Kidney (tissue), 14 donors: ENCODE results near the gene ZNF93. TPM values are rescaled to one million over a fixed set of nuclear protein-coding genes. Genes with fewer than 3 reads are reported as not detected.
"Not testable (repeated sequence)": the region's sequence is repeated elsewhere in the genome, so short reads cannot be mapped to it uniquely, and the experiment has no call there.

ENCODE experiments used
- DNase-seq, 5 donors: peaks; one replicate each; pipeline ENCODE4 v3.0.0-alpha.2; 2013 to 2020
- FAIRE-seq: peaks from 2 replicates; lab custom pipeline; 2012; peaks lifted over from hg19 to GRCh38; lab: Jason Lieb, UNC
- H3K27ac ChIP-seq, 2 donors: one replicate each; pipeline ENCODE4 v1.7.0; 2013; ENCODE audit warnings: low read depth in 2 of 2, low read length in 2 of 2, inconsistent platforms in 1 of 2
- H3K27me3 ChIP-seq: one replicate; pipeline ENCODE4 v1.7.1; 2013; ENCODE audit warnings: low read length, inconsistent platforms; ENCODE audit not compliant: control insufficient read depth, insufficient read depth
- H3K36me3 ChIP-seq, 3 donors: one replicate each; pipeline versions ENCODE4 v1.7.0 to v1.7.1; 2013; ENCODE audit warnings: low read length in 3 of 3, control low read depth in 1 of 3, inconsistent platforms in 1 of 3; ENCODE audit not compliant: insufficient read depth in 3 of 3, control insufficient read depth in 2 of 3
- H3K4me1 ChIP-seq, 3 donors: one replicate each; pipeline versions ENCODE4 v1.7.0 to v1.7.1; 2013; ENCODE audit warnings: low read length in 3 of 3, inconsistent platforms in 1 of 3, low read depth in 1 of 3; ENCODE audit not compliant: control insufficient read depth in 2 of 3, insufficient read depth in 2 of 3
- H3K4me3 ChIP-seq, 3 donors: one replicate each; pipeline versions ENCODE4 v1.7.0 to v1.8.1; 2013; ENCODE audit warnings: low read length in 3 of 3, control low read depth in 1 of 3, inconsistent platforms in 1 of 3
- H3K9ac ChIP-seq, 3 donors: one replicate each; pipeline versions ENCODE4 v1.7.0 to v1.7.1; 2013; ENCODE audit warnings: low read length in 3 of 3, control low read depth in 1 of 3, inconsistent platforms in 1 of 3
- H3K9me3 ChIP-seq, 3 donors: one replicate each; pipeline versions ENCODE4 v1.7.0 to v1.7.1; 2013; ENCODE audit warnings: low read length in 3 of 3, control low read depth in 1 of 3, inconsistent platforms in 1 of 3; ENCODE audit not compliant: control insufficient read depth in 2 of 3, insufficient read depth in 1 of 3
- CTCF ChIP-seq: IDR thresholded peaks from 3 replicates; pipeline ENCODE4 v1.5.1; 2012; ENCODE audit warnings: mild to moderate bottlenecking, moderate library complexity, borderline replicate concordance; ENCODE audit not compliant: insufficient read depth; ENCODE audit errors: extremely low read depth
- intact Hi-C: fragments of 100-400 bp; cut with DNase I; formaldehyde crosslinking; loops from one replicate; pipeline ENCODE4 v1.11.1; 2022
- polyA plus RNA-seq: library from polyadenylated mRNA; stranded (reverse); fragments of 350-450 nt; fragmentation: Illumina TruSeq; extraction: RNeasy Lipid Tissue Mini Kit (QIAGEN cat#74804); gene quantifications from one replicate; pipeline ENCODE4 v1.2.3, GENCODE V29; 2014; ENCODE audit warnings: low read depth, low replicate concordance; ENCODE audit not compliant: insufficient read depth
- total RNA-seq: library from RNA; stranded (reverse); fragmentation: NEBNext Ultra II Directional; extraction: Animal tissue kit (Norgen Biotek cat#: 25700); gene quantifications from one replicate; pipeline ENCODE4 v1.2.1, GENCODE V29; 2021
- donor health status: control.
- donor health status: control.
- donor health status: control.
- donor health status: control.
- donor health status: control.
- donor health status: DM: yes; HTN: yes; CAD: no.
- donor health status: Normal renal cell carcinoma (clear cell type).

The ZNF93 gene
- total and polyA plus RNA-seq, 2 donors from 2014 or later: 1.9 to 4.5 TPM

- TF ChIP-seq CTCF: no peak
- H3K27ac ChIP-seq: no peak overlapping the region
- no peaks in the 10 kb centered on the region for H3K36me3 ChIP-seq
- H3K4me1 ChIP-seq: peaks cover 0 to 2% (median 0%) of the 10 kb centered on the region in 3 donors
- H3K9ac ChIP-seq: peak overlapping the region in 2 of 3 donors; percentile 4 to 53
- peak overlapping the region; percentile 63 to 73 (median 71) for H3K4me3 ChIP-seq
- H3K27me3 ChIP-seq: no peaks in the 10 kb centered on the region
- FAIRE-seq (no peak), DNase-seq (peak in 4 of 5 donors; percentile 84 to 96 (median 86))
- intact Hi-C loops: no loop called here
- H3K9me3 ChIP-seq: no peaks in the 10 kb centered on the region
Measured at GRCh38 chr19:19860756-19861390, 39.9 kb upstream of the ZNF93 start.

- DNase-seq (peak; percentile 98 to 99 (median 99)), FAIRE-seq (peak; percentile 91)
- no peak for TF ChIP-seq CTCF
- intact Hi-C loops: no loop called here
- H3K4me3 ChIP-seq: peak within 1 kb of the TSS; percentile 85 to 96 (median 93)
- no peaks in the 10 kb centered on the region for H3K27me3 ChIP-seq
- H3K27ac ChIP-seq: peak within 1 kb of the TSS; percentile 88 to 89
- no peaks in the 10 kb centered on the region for H3K9me3 ChIP-seq
- no peaks in the 10 kb centered on the region for H3K36me3 ChIP-seq
- peaks cover 0 to 4% (median 0%) of the 10 kb centered on the region in 3 donors for H3K4me1 ChIP-seq
- H3K9ac ChIP-seq: peak within 1 kb of the TSS; percentile 84 to 97 (median 95)
Measured at GRCh38 chr19:19865750-19866610, 34.8 kb upstream of the ZNF93 start, which contains the start of gene ZNF253. Gene ZNF253 (plus strand): TSS chr19:19865882. CDS start chr19:19865997, 115 bp downstream.

- H3K4me3 ChIP-seq: peak overlapping the region; percentile 85 to 96 (median 93)
- H3K36me3 ChIP-seq: no peaks in the 10 kb centered on the region
- intact Hi-C loops: no loop called here
- DNase-seq (peak in 4 of 5 donors; percentile 59 to 78 (median 66)), FAIRE-seq (no peak)
- no peak for TF ChIP-seq CTCF
- no peaks in the 10 kb centered on the region for H3K9me3 ChIP-seq
- no peaks in the 10 kb centered on the region for H3K27me3 ChIP-seq
- H3K27ac ChIP-seq: peak overlapping the region; percentile 88 to 89
- peaks cover 0 to 6% (median 0%) of the 10 kb centered on the region in 3 donors for H3K4me1 ChIP-seq
- peak overlapping the region; percentile 84 to 97 (median 95) for H3K9ac ChIP-seq
Measured at GRCh38 chr19:19866611-19867248, 34.0 kb upstream of the ZNF93 start.

GRCh38 chr19:19870086-19870485, 30.7 kb upstream of the ZNF93 start:
- H3K27ac ChIP-seq, H3K4me3 ChIP-seq, H3K9ac ChIP-seq, H3K9me3 ChIP-seq, H3K4me1 ChIP-seq, H3K36me3 ChIP-seq, DNase-seq, H3K27me3 ChIP-seq, FAIRE-seq, intact Hi-C loops: not testable (repeated sequence)
